GM21360 (cell line): Measurements from ENCODE around the gene NBPF14.
"Not testable (repeated sequence)": the region's sequence is repeated elsewhere in the genome, so short reads cannot be mapped to it uniquely, and the experiment has no call there.

Experiments
- ATAC-seq: cut with Tn5 transposase; IDR thresholded peaks from one replicate; pipeline ENCODE4 v1.9.1; 2021; ENCODE audit warnings: mild to moderate bottlenecking, moderate library complexity; ENCODE audit not compliant: unreplicated experiment

Gene NBPF14

GRCh38 chr1:148595911-148596310 lies at the start of gene NBPF14:
TSS of gene NBPF14 (minus strand) at chr1:148596011. CDS start at chr1:148595717, 294 bp downstream.
- ATAC-seq: not testable (repeated sequence)

- ATAC-seq: not testable (repeated sequence)
Measured at GRCh38 chr1:148625451-148625850, 29.6 kb upstream of the NBPF14 start.

- not testable (repeated sequence) for ATAC-seq
Measured at GRCh38 chr1:148618216-148618615, 22.4 kb upstream of the NBPF14 start.

GRCh38 chr1:148605266-148605665 lies 9.5 kb upstream of the NBPF14 start:
- ATAC-seq: not testable (repeated sequence)

- not testable (repeated sequence) for ATAC-seq
Measured at GRCh38 chr1:148595360-148595759, 451 bp downstream of the NBPF14 start.

GRCh38 chr1:148591098-148591497 lies 4.7 kb downstream of the NBPF14 start:
- ATAC-seq: not testable (repeated sequence)

- ATAC-seq: not testable (repeated sequence)
Measured at GRCh38 chr1:148532158-148532557, 63.7 kb downstream of the NBPF14 start.

GRCh38 chr1:148529101-148529567 lies 66.7 kb downstream of the NBPF14 start:
- not testable (repeated sequence) for ATAC-seq

- not testable (repeated sequence) for ATAC-seq
Measured at GRCh38 chr1:148528591-148528990, 67.2 kb downstream of the NBPF14 start.

GRCh38 chr1:148526587-148526986 lies 69.2 kb downstream of the NBPF14 start:
- ATAC-seq: not testable (repeated sequence)

- peak; percentile 10 for ATAC-seq
Measured at GRCh38 chr1:148523205-148524144, 72.3 kb downstream of the NBPF14 start.

GRCh38 chr1:148522561-148523204 lies 73.1 kb downstream of the NBPF14 start:
- peak; percentile 84 for ATAC-seq

- ATAC-seq: not testable (repeated sequence)
Measured at GRCh38 chr1:148522072-148522471, 73.7 kb downstream of the NBPF14 start.

GRCh38 chr1:148514310-148514709 lies 81.5 kb downstream of the NBPF14 start:
- not testable (repeated sequence) for ATAC-seq

GRCh38 chr1:148512571-148513184 lies 83.1 kb downstream of the NBPF14 start:
- not testable (repeated sequence) for ATAC-seq

- ATAC-seq: not testable (repeated sequence)
Measured at GRCh38 chr1:148493933-148494332, 101.9 kb downstream of the NBPF14 start.

GRCh38 chr1:148483029-148483428 lies 112.8 kb downstream of the NBPF14 start, which contains the start of gene PPIAL4G:
TSS of gene PPIAL4G (minus strand) at chr1:148483302. CDS start at chr1:148483252, 50 bp downstream.
- not testable (repeated sequence) for ATAC-seq
